Lung (tissue), 16 donors: Measurements from ENCODE around the gene MAP4K3. TPM values are rescaled to one million over a fixed set of nuclear protein-coding genes. Genes with fewer than 3 reads are reported as not detected.

Experiments used
- ATAC-seq: fragments of 200-7000 bp; cut with Tn5 transposase; one replicate; pipeline ENCODE4 v1.9.1; 2020; ENCODE audit warnings: moderate number of reproducible peaks; ENCODE audit not compliant: insufficient read depth, low FRiP score
- DNase-seq, 3 donors: peaks; one replicate each; pipeline ENCODE4 v3.0.0-alpha.2; 2013 to 2017
- H3K27ac ChIP-seq, 2 donors: one replicate each; pipeline ENCODE4 v1.5.1; 2013; ENCODE audit warnings: mild to moderate bottlenecking in 2 of 2, moderate library complexity in 2 of 2, control low read depth in 1 of 2, inconsistent platforms in 1 of 2, low read depth in 1 of 2, low read length in 1 of 2
- H3K27me3 ChIP-seq, 3 donors: one replicate each; pipeline ENCODE4 v1.5.1; 2013; ENCODE audit warnings: low read length in 2 of 3; ENCODE audit not compliant: control insufficient read depth in 3 of 3, insufficient read depth in 3 of 3
- H3K36me3 ChIP-seq, 4 donors: one replicate each; pipeline ENCODE4 v1.5.1; 2013; ENCODE audit warnings: low read length in 4 of 4, mild to moderate bottlenecking in 1 of 4, moderate library complexity in 1 of 4; ENCODE audit not compliant: control insufficient read depth in 4 of 4, insufficient read depth in 4 of 4
- H3K4me1 ChIP-seq, 5 donors: one replicate each; pipeline ENCODE4 v1.5.1; 2013; ENCODE audit warnings: low read length in 5 of 5, mild to moderate bottlenecking in 2 of 5, moderate library complexity in 1 of 5; ENCODE audit not compliant: control insufficient read depth in 5 of 5, insufficient read depth in 5 of 5
- H3K4me3 ChIP-seq: one replicate; pipeline ENCODE4 v1.5.1; 2013; ENCODE audit warnings: mild to moderate bottlenecking, control low read depth, moderate library complexity
- H3K9ac ChIP-seq, 2 donors: one replicate each; pipeline ENCODE4 v1.5.1; 2013; ENCODE audit warnings: low read length in 2 of 2, control low read depth in 1 of 2; ENCODE audit not compliant: insufficient read depth in 1 of 2
- H3K9me3 ChIP-seq, 4 donors: one replicate each; pipeline ENCODE4 v1.5.1; 2013; ENCODE audit warnings: low read length in 3 of 4, mild to moderate bottlenecking in 1 of 4, moderate library complexity in 1 of 4; ENCODE audit not compliant: control insufficient read depth in 4 of 4, insufficient read depth in 3 of 4
- WGBS, 2 donors: extraction: QIAGEN DNeasy Blood & Tissue Kit; methylation state at CpG; one replicate each; pipeline ENCODE4 v1.1.7; 2013; 5-methylcytosine and 5-hydroxymethylcytosine counted together
- long read RNA-seq, 5 donors: transcript quantifications; one replicate each; lab custom pipeline, GENCODE V29; 2026
- polyA plus RNA-seq, 2 donors: library from polyadenylated mRNA; stranded (reverse); fragments of 200-250 nt; gene quantifications; one replicate each; pipeline ENCODE4 v1.2.1, GENCODE V29; 2013
- total RNA-seq, 2 donors: library from RNA; depleted of rRNA in 1 of 2; stranded (reverse); fragments of >200 nt in 1 of 2; gene quantifications; one replicate each; pipeline ENCODE4 v1.2.1, GENCODE V29; 2014 to 2021
- TF ChIP-seq, protein P1 (sequence below): IDR thresholded peaks from 2 replicates; pipeline ENCODE4 v1.5.1; 2012; ENCODE audit warnings: mild to moderate bottlenecking; ENCODE audit errors: control extremely low read depth, extremely low read depth
- donor health status: control.
- donor health status: control.
- donor health status: Bipolar disorder and iron deficiency.
- donor health status: healthy.
- donor health status: DM: yes; HTN: yes; CAD: no.

The MAP4K3 gene
- total RNA-seq (10 to 100 TPM; 38.6 to 97.9 TPM), polyA plus RNA-seq (10 to 100 TPM in 1 of 2 donors, 1 to 10 TPM in 1; 9.9 to 15.5 TPM)
- long read RNA-seq, donor 1, full-length matches to known transcripts = 5 of 5 reads
- long read RNA-seq, donor 1, partial matches to known transcripts = 0 of 5 reads
- long read RNA-seq, donor 1, other reads (novel, unspliced or antisense) = 0 of 5 reads
- long read RNA-seq, donor 2, full-length matches to known transcripts = 2 of 11 reads
- long read RNA-seq, donor 2, partial matches to known transcripts = 9 of 11 reads
- long read RNA-seq, donor 2, other reads (novel, unspliced or antisense) = 0 of 11 reads
- long read RNA-seq, donor 3, full-length matches to known transcripts = 1 of 10 reads
- long read RNA-seq, donor 3, partial matches to known transcripts = 9 of 10 reads
- long read RNA-seq, donor 3, other reads (novel, unspliced or antisense) = 0 of 10 reads
- long read RNA-seq, donor 4, partial matches to known transcripts = 0 of 3 reads
- long read RNA-seq, donor 4, other reads (novel, unspliced or antisense) = 0 of 3 reads
- long read RNA-seq, donor 5, full-length matches to known transcripts = 5 of 5 reads
- long read RNA-seq, donor 5, partial matches to known transcripts = 0 of 5 reads
- long read RNA-seq, donor 5, other reads (novel, unspliced or antisense) = 0 of 5 reads

DNA sequence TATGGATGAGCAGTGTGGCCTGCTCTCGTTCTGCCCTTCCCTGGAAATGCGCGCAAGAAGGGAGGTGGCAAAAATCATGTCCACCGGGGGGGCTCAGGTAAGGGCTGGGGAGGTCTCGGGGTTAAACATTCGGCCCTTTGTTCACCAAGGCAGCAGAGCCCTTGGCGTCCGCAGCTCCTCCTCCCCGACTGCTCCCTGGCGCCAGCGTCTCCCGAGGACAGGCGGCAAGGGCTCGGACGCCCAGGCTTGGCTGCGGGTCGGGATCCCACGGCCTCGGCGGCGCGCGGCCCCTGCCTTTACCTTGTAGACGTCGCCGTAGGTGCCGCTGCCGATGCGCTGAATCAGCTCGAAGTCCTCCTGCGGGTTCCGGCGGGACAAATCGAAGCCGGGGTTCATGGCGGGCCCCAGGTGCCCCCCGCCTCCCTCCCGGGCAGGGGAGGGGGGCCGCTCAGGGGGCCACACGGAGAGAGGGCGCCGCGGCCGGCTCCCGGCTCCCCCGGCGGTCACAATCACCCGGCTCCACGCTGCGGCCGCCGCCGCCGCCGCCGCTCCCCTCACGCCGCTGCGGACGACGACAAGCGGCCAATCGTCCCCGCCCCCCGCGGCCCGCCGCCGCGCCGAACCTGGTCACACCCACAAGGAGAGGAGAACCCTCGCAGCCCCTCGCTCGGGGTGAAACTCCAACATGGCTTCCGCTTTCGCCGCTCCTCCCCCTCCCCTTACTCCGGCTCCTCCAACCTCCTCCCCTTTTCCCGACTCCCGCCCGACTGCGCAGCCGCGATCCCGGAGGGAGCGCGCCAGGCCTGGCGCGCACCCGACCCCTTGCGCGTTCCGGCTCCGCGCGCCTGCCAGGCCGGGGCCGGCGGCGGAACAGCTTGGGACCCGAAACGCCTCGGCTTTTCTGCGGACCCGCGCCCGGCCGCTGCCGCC, at the start of gene MAP4K3:
Gene MAP4K3, minus strand, starts transcription at position 694 of the 930 bp plus-strand sequence. Its CDS starts 298 bp downstream, at position 396.
- WGBS, 2 donors = 0 to 1% methylated on average over 92 to 108 of the region's 109 CpGs

DNA sequence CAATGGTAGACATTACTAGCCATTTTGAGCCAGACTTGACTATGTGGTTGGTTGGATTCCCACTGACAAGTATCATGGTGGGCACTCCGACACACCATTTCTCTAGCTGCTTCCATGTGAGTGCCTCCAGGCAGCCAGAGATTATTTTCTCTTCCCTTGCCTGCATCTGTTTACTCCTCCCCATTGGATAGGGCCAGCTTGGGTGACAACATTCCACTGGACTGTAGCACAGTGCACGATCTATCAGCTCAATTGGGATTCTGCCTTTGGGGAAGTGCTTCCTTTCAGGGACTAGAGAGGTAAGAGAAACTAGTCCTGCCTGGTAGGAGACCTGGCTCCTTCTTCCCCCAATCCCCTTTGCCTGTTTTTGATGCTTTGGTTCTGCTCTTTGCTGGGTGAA, 49.0 kb upstream of the MAP4K3 start:
- Histone ChIP-seq H3K27me3 (no peaks in the 10 kb centered on the region), H3K4me3 (no peak overlapping the region), H3K27ac (no peak overlapping the region), H3K9ac (no peak overlapping the region), H3K4me1 (peaks cover 0 to 8% (median 3%) of the 10 kb centered on the region in 5 donors), H3K36me3 (no peaks in the 10 kb centered on the region), H3K9me3 (no peaks in the 10 kb centered on the region)
- no peak for ATAC-seq
- TF ChIP-seq, protein P1, sequence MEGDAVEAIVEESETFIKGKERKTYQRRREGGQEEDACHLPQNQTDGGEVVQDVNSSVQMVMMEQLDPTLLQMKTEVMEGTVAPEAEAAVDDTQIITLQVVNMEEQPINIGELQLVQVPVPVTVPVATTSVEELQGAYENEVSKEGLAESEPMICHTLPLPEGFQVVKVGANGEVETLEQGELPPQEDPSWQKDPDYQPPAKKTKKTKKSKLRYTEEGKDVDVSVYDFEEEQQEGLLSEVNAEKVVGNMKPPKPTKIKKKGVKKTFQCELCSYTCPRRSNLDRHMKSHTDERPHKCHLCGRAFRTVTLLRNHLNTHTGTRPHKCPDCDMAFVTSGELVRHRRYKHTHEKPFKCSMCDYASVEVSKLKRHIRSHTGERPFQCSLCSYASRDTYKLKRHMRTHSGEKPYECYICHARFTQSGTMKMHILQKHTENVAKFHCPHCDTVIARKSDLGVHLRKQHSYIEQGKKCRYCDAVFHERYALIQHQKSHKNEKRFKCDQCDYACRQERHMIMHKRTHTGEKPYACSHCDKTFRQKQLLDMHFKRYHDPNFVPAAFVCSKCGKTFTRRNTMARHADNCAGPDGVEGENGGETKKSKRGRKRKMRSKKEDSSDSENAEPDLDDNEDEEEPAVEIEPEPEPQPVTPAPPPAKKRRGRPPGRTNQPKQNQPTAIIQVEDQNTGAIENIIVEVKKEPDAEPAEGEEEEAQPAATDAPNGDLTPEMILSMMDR = no peak
- DNase-seq = no peak
- 80 to 86% methylated on average over 2 of the region's 2 CpGs for WGBS, 2 donors

More for the DNA sequence above, at the start of gene MAP4K3:
- TF ChIP-seq, protein P1 = no peak
- peaks cover 0 to 3% (median 0%) of the 10 kb centered on the region in 4 donors for H3K36me3 ChIP-seq
- peak within 1 kb of the TSS; percentile 98 for H3K27ac ChIP-seq
- H3K9me3 ChIP-seq = no peaks in the 10 kb centered on the region
- H3K4me3 ChIP-seq = peak within 1 kb of the TSS; percentile 66
- peak within 1 kb of the TSS; percentile 56 to 94 for H3K9ac ChIP-seq
- ATAC-seq (peak; percentile 90), DNase-seq (peak; percentile 97 to 98 (median 97))
- peaks cover 1 to 47% (median 25%) of the 10 kb centered on the region in 5 donors for H3K4me1 ChIP-seq
- H3K27me3 ChIP-seq = no peaks in the 10 kb centered on the region

- TF ChIP-seq, protein P1 = no peak
- H3K4me3 ChIP-seq = no peak overlapping the region
- ATAC-seq = no peak
- H3K27ac ChIP-seq = no peak overlapping the region
- H3K9me3 ChIP-seq = no peaks in the 10 kb centered on the region
- no peaks in the 10 kb centered on the region for H3K36me3 ChIP-seq
- no peak overlapping the region for H3K9ac ChIP-seq
- H3K4me1 ChIP-seq = peaks cover 0 to 8% (median 3%) of the 10 kb centered on the region in 5 donors
- WGBS, 2 donors = 45 to 73% methylated on average over 3 of the region's 3 CpGs
- DNase-seq = no peak
- no peaks in the 10 kb centered on the region for H3K27me3 ChIP-seq
These were observed 47.8 kb upstream of the MAP4K3 start for GRCh38 chr2:39484620-39485495.
